Activated CD8-positive, alpha-beta memory T cell treated with anti-CD3 and anti-CD28 coated beads, Interleukin-2, amount 50 U/mL, for 24 hours (primary cell): Measurements from ENCODE around the gene TBPL1.
"Not testable (repeated sequence)": the region's sequence is repeated elsewhere in the genome, so short reads cannot be mapped to it uniquely, and the experiment has no call there.

Experiments used
- DNase-seq: peaks from one replicate; pipeline ENCODE4 v3.0.0-alpha.2; 2020; ENCODE audit errors: extremely low read depth

TBPL1 gene

DNA sequence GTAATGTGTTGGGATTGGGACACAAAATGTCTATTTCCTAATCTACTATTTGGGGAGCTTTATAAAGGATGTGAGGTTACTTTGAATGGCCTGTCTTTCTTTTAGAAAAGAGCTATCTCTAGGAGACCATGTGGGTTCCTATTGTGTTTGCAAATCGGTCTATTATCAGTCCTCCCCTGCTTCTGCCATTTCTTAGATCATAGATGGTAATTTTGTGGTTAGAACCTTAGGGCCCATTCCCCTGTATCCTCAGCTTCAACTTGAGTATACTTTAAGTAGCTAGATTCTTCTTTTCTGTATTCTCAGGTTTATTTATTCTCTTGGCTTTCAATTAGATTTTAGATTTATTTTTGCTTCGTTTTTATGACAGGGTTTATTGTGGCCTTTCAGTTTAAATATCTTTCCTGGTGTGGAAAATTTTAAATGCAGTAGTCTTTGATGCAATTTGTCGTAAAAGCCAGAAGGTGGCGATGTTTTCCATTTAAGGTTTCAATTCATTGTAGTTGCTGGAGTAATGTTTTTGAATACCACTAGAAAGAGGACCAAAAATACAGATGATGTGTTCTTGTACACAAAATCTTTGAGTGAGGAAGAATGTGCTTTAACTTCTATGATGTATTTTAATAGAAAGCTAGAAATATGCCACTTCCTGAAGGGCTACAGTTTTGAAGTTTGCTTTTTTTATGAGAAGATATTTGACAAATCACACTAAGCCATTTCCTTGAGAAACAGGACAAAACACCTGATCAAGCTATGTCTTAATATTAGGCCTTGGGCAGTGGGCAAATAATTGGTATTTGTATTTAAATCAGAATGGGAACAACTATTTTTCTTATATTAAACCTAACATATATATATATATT is 20.3 kb downstream of the TBPL1 start:
- no peak for DNase-seq

DNA sequence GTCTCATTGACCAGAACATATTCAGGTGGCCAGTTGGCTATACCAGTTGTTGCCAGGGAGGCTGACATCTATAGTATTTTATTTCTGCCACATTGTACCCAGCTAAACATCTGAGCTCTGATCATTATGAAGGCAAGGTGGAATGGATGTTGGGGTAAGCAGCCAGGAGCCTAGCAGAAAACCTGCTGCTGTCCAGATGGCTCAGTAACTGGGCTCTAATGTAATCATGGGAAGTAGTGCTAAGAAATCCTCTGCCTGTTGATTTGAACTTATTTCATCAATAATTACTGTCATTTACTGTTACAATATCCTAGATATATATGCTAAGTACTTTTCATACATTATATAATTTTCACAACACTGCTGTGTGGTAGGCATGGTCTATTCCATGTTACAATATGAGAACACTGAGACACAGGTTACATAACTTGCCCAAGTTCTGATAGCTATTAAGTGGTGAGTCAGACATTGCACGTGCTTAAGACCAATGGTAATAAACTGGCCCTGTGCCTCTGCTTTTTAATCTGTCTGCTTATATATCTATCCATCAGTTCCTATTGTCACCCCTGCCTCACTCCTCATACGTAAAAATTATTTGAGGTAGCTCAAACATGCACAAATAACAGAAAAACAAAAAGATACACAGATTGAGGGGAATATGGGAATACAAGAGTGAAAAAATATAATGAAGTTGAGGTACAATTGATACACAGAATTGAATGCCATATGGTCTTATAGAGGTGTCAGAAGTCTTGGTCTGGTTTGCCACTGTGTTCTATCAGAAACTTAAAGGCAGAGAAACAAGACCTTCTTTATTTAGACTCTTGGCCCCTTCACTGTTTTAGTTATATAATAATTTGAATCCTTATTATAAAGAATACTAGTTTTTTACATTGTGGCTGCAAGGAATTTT is 25.2 kb downstream of the TBPL1 start:
- DNase-seq = no peak

DNA sequence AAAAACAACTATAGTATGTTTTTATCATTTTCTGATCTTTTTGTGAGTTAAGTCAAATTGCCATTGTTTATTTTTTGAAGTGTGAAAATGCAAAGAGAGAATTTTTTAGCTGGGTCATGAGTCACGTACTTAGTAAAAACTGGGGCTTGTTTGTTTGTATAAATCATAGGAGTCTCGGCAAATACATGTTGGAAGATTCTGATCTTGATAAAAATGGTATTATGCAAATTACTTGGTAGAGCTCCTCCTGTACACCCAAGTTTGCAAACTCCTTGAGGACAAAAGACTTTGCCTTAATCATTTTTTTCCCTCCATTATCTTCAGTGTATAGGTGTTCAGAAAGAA is 25.8 kb downstream of the TBPL1 start:
- no peak for DNase-seq

DNA sequence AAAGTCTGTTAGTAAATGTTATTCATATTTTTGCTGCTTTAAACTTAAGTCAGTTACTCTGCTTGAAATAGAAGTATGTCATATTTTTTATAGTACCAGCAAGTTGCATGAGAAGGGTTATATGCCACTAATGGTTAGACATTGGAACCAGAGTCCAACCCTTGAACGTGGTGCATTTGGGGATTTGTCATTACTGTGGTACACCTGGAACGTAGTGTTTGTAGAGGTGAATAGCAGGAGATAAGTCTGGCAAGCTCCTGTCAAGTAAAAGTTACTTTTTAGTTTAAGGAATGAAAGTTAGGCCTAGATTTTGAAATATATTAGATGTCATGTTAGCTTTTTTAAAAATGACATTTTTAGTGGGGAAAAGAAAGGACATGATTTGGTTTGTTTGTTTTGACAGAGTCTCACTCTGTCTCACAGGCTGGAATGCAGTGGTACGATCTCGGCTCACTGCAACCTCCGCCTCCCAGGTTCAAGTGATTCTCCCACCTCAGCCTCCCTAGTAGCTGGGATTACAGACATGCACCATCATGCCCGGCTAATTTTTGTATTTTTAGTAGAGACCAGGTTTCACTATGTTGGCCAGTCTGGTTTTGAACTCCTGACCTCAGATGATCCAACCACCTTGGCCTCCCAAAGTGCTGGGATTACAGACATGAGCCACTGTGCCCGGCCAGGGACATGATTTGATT is 26.4 kb downstream of the TBPL1 start:
- DNase-seq = not testable (repeated sequence)

DNA sequence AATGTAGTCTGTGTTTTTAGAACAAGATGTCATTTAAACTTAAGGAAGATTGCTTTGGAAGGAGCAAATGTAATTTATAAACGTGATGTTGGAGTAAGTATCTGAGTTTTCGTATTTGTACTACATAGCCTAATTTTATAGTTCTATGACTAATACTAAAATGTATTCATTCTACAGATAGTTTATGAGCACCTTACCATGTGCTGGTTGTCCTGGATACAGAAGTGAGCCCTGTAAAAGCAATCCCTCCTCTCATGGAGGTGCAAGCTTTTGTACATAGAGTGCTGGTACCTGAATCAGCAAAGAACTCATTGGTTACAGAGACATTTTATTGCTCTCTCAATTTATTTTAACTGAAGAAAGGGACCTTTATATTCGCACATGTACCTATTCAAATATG is 27.1 kb downstream of the TBPL1 start:
- DNase-seq = no peak

DNA sequence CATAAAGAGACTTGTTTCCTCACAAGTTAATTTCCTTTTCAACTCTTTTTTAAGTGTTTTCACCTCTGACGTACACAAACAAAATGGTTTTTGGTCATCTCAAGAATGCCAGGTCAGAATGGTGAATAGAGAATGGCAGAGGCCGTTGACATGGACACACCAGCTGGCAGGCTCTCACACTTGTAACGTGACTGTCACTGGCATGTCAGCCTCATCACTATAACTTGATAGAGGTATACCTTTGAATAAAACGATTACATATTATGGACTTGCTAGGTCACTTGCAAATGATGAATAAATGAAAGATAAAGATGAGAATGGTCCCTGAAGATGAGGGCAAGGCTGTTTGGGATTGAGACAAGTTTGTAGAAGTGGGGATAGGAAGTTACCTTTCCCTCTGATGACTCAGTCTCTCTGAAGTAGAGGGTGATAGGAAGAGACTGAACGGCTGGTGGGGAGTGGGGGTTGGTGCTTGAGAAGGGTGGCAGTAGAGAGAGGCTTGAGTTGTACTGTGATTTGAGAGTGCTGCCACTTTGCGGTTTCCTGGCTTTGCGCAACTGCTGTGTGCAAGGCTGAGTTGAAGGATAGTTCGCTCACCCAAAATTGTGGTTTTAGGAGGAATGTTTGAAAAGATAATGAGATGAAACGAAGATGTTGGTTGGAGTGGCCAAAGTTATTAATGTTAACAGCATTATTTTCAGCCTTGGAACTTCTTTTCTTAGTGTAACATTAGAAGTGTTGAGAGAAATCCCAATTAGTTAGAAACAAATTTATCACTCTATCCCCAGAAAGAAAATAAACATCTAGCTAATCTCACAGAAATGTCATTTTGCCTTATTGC is 30.3 kb downstream of the TBPL1 start:
- DNase-seq = no peak

DNA sequence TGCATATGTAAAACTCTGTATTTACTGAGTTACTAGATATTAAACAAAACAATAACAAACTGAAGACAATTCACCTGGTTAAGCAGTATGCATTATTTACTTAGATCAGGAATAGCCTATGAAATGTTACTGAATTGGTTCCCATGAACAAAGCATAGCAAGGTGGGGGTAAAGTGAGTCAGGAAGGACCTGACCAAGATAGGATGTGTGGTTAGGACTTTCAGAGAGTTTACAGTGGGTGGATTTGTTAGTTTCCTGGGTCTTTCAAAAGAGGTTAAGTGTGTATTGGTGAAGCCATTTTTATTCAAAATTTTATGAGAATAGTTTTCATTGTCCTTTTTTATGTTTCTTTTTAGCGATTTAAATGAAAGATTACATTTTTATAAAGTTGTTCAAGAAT is 32.9 kb downstream of the TBPL1 start:
- DNase-seq = no peak

DNA sequence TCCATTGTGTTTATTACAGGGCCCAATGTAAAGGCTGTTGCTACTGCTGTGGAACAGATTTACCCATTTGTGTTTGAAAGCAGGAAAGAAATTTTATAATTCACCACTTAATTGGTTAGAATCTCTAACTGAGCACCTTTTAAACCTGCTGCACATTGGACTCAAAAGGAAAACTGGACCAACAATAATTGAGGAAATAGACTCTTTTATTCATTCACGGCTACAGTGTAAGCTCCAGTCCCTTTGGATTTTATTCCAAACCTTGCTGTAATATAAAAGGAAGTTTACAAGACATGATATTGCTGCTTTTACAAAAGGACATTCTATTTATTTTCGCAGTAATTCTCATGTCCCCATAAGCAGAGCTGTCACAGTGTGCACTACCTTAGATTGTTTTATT is 33.9 kb downstream of the TBPL1 start:
- no peak for DNase-seq

DNA sequence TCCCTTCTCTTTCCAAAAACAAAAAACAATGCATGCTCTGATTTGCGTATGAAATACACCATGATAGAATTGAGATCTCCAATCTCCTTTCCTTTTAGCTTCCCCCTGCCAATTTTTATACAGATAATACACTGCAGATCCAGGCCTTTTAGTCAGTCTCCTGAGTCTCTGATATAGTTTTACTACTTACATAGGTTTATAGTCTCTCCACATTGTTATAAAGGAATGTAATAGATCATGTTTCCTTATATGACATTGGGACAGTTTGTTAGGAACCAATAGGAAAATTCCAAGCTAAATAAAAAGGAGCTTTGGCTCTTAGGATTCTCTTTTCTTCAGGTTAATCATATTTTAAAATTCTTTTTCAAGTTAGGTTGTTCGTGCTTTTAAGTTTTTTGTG is 36.5 kb downstream of the TBPL1 start:
- no peak for DNase-seq

DNA sequence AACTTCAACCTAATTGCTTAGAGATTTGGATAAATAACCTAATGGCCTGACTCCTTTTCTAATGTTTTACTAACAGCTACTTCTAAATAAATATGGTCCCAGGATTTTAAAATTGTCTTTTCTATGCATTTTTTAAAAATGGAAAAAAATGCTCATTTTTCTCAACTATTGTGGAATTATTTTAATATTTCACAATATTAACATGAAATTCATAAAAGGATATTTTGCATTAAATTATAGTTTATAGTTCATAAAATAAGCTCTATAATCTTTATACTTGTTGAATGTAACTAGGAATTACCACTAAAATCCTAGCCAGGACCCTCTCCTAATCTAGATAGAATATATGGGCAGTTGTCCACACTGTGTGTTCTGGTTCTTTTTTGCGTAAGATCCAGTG is 37.3 kb downstream of the TBPL1 start:
- no peak for DNase-seq

DNA sequence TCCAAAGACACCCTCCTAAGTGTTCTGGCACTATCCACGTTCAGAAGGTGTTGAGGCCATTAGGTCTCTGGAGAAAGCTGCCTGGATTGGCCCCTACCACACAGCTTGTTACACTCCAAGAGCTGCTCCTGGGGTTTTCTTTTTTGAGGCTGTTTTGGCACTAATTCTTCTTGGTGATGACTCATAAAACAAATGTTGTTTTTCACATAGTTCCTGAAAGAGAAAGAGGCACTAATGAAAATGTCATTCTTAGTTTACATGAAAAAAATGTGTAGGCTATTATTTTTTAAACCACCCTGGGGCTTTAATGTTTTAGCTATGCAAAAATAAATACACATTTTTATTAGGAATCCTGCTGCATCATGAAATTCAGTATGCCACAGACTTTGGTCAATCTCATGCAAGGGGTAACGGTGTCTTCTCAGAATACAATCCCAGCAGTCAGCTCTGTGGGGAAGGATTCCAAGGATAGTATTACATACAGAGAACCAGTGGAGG is 38.1 kb downstream of the TBPL1 start:
- DNase-seq = no peak

DNA sequence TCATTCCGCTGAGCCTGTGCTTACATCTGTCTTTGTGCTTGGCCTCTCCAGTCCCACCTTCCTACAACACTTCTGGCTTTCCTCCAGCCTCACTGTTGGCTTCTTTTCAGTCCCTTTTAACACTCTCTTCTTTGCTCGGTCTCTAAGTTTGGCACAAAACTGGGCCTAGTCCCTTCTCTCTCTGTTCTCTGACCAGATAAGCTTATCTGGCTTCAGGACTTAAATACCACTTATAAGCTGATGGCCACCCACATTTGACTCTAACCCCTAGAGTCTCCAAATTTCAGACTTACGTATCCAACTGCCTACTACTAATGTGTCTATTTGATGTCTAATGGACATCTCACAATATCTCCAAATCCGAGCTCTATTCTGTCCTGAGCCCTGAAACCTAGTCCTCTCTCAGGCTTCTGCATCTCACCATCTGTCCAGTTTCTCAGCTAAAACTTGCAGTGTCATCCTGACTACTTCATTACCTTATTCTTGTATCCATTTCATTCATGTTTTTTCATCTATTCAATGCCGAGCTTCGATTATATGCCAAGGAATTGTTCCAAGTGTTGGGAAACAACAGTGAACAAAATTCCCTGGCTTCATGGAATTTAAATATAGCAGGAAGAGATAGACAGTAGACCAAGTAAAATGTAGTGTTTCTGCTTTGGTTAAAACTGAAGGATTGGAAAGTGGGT is 40.1 kb downstream of the TBPL1 start:
- DNase-seq = no peak

DNA sequence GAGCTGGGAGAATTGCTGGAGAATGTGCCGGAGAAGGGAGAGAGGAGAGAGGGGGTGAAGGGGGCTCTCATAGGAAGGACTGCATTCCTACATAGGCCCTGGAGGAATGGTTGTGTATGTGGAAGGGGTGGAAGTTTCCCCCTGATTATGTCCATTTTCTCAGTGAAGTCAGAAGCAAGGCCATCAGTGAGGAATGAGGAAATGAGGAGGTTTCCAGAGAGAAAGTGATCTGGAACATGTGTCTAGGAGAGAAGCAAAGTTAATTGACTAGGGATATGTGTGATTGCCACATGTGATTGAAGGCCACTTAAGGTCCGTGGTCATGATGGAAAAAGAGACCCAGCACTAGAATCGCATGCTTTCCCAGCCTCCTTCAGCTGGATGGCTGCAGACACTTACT is 42.3 kb downstream of the TBPL1 start:
- DNase-seq = no peak

DNA sequence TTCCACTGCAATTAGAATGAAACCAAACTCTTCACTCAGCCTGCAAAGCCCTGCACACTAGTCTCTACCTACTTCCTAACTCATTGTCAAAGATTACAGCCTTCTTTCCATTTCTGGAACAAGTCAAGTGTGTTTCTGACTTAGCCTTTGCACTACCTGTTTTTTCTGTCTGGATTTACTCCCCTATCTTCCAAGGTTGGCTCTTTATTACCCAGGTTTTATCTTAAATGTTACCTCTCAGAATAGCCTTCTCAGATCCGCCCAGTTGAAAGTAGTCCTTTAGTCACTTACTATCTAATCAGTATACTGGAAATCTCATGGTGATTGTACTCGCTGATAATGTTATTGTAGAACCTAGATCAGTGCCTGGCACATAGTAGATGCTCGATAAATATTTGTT is 42.7 kb downstream of the TBPL1 start:
- DNase-seq = no peak

DNA sequence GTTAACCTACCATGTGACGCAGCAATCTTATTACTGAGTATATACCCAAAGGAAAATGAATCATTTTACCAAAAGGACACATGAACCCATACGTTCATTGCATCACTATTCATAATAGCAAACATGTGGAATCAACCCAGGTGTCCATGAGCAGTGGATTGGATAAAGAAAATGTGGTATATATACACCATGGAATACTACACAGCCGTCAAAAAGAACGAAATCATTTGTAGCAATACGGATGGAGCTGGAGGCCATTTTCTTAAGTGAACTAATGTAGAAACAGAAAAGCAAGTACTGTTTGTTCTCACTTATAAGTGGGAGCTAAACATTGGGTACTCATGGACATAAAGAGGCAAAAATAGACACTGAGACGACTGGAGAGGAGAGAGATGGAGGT is 44.2 kb downstream of the TBPL1 start:
- DNase-seq = no peak

DNA sequence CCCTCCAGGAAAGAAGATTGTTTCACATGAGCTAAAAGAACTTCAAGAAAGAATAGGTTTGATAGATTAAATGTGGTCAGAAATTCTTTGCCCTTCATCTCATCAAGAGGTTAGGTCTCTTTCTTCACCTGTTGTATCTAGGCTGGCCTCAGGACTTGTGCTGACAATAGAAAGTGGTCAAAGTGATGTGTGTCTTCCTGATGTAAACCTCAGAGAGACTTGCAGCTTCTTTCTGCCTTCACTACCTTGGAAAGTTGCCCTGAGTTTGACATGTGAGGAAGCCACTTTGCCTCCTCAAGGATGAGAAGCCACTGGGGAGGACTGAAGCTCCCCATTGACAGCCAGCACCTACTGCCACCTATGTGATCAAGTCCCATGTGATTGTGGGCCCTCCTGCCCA is 46.3 kb downstream of the TBPL1 start:
- no peak for DNase-seq

DNA sequence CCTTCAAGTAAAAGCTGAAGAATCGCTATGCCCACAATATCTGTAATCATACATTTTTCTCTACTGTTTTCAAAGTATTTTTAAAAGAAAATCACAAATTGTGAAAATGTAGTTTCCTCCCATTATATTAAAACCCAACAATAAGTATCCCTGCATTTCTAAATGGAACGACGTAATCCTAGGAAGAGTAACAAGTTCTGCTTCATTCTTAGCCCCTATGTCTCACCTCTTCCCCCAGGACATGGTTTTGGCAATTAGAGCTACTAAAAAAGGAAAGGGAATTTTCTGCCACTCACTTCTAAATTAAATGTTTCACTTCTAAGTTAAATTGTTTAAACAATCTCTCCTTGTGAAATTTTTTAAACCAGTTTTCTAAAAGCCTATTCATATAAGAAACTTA is 47.4 kb downstream of the TBPL1 start:
- no peak for DNase-seq

DNA sequence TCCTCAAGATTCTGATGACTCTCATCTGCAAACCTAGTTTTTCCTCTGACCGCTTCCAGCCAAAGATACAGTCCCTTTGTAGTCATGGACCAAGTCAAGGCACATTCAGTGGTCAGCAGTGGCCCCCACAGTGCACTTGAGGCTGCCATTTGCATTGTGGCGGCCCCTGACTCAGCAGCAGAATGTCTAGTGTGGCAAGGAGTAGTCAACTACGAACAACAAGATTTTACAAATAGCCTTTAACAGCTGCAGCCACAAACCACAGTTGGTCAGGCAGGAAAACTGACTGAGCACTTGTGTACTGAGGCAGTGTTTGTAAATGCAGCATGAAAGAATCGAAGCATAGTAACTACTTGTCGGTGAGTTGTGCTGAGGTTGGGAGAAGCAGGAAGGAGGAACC is 49.8 kb downstream of the TBPL1 start:
- no peak for DNase-seq

DNA sequence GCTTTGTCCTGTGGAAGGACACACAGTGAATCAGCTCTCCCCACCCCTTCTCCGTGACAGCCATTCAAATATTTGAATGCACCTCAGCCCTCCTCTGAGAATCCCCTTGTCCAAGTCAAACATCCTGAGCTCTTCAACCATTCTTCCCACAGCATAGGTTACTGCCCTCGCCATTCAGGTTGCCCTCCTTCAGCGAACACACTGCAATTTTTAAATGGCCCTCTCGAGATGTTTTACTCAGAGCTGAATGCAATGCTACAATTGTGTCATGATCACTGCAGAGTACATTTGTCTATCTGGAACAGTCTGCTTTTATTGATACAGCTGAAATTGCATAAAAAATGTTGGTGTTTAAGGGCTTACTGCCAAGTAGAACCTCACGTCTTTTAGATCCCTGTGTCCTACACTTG is 50.5 kb downstream of the TBPL1 start:
- DNase-seq = no peak

DNA sequence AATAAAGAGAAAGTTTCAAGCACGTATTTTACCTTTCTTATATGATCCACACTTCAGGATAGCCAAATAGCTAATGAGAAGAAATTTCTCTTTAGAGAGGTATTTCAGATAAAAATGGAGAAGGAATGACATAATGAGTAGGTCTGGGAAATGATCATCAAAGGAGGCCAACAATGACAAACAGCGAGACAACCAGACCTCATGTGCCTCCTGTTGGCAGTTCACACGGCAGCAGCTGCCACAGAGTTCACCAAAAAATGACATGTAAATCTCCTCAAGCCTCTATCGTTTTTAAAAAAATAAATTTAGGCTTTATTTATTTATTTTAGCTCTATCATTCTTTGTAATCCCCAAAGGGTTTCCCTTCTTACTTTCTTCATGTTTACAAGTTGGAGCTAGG is 51.7 kb downstream of the TBPL1 start:
- DNase-seq = no peak

DNA sequence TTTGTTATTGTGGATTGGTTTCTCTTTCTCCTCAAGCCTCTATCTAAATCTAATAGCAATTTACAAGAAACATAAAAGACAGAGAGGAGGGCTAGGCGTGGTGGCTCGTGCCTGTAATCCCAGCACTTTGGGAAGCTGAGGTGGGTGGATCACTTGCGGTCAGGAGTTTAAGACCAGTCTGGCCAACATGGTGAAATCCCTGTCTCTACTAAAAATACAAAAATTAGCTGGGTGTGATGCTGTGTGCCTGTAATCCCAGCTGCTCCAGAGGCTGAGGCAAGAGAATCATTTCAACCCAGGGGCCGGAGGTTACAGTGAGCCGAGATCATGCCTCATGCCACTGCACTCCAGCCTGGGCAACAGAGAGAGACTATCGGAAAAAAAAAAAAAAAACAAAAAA is 52.8 kb downstream of the TBPL1 start:
- no peak for DNase-seq
